Tibial nerve (tissue), 4 donors: Measurements from ENCODE around the gene HIP1R. TPM values are rescaled to one million over a fixed set of nuclear protein-coding genes. Genes with fewer than 3 reads are reported as not detected.
"Not testable (repeated sequence)": the region's sequence is repeated elsewhere in the genome, so short reads cannot be mapped to it uniquely, and the experiment has no call there.

ENCODE experiments used
- DNase-seq, 2 donors: peaks; one replicate each; pipeline ENCODE4 v3.0.0-alpha.2; 2019; ENCODE audit warnings: low spot score in 2 of 2
- H3K27ac ChIP-seq, 4 donors: fragments of 200-600 bp; sonication (generic) in 3 of 4; one replicate each; pipeline ENCODE4 v1.5.1; 2017 to 2019; ENCODE audit warnings: mild to moderate bottlenecking in 1 of 4
- H3K27me3 ChIP-seq, 2 donors: fragments of 200-600 bp; sonication (generic) in 1 of 2; one replicate each; pipeline versions ENCODE4 v1.5.1 to v1.6.0; 2017 to 2019
- H3K36me3 ChIP-seq, 3 donors: fragments of 200-600 bp; sonication (generic); one replicate each; pipeline ENCODE4 v1.5.1; 2018 to 2019
- H3K4me1 ChIP-seq, 4 donors: fragments of 200-600 bp; sonication (generic) in 3 of 4; one replicate each; pipeline ENCODE4 v1.5.1; 2017 to 2019
- H3K4me3 ChIP-seq, 4 donors: fragments of 200-600 bp; sonication (generic) in 3 of 4; one replicate each; pipeline ENCODE4 v1.5.1; 2017 to 2019; ENCODE audit warnings: mild to moderate bottlenecking in 1 of 4, moderate library complexity in 1 of 4
- H3K9me3 ChIP-seq, 4 donors: fragments of 200-600 bp; sonication (generic) in 3 of 4; one replicate each; pipeline ENCODE4 v1.5.1; 2017 to 2019
- CTCF ChIP-seq, 5 experiments: fragments of 200-600 bp in 3 of 5; fragments of 450-650 bp in 2 of 5; sonication (generic) in 3 of 5; IDR thresholded peaks; one replicate each; pipeline ENCODE4 v1.5.1; 2016 to 2019; ENCODE audit warnings: antibody characterized with exemption in 5 of 5, mild to moderate bottlenecking in 3 of 5, moderate library complexity in 2 of 5
- EP300 ChIP-seq, 2 donors: sonication (generic); formaldehyde crosslinking; IDR thresholded peaks; one replicate each; pipeline ENCODE4 v1.6.1; 2017; ENCODE audit warnings: antibody characterized with exemption in 2 of 2, mild to moderate bottlenecking in 1 of 2
- POLR2A ChIP-seq, 2 donors: fragments of 450-650 bp; IDR thresholded peaks; one replicate each; pipeline ENCODE4 v1.6.1; 2017; ENCODE audit warnings: antibody characterized with exemption in 2 of 2, mild to moderate bottlenecking in 2 of 2, moderate library complexity in 2 of 2
- WGBS, 2 donors: methylation state at CpG; one replicate each; pipeline ENCODE4 v1.1.5; 2018; 5-methylcytosine and 5-hydroxymethylcytosine counted together
- total RNA-seq, 4 donors: library from RNA; depleted of rRNA; stranded (reverse); fragments of >200 nt; gene quantifications; one replicate each; pipeline ENCODE4 v1.1.0, GENCODE V29; 2016

The HIP1R gene
- total RNA-seq, 4 donors from 2014 or later, result 10.3 to 22.5 (median 16.9) TPM

DNA sequence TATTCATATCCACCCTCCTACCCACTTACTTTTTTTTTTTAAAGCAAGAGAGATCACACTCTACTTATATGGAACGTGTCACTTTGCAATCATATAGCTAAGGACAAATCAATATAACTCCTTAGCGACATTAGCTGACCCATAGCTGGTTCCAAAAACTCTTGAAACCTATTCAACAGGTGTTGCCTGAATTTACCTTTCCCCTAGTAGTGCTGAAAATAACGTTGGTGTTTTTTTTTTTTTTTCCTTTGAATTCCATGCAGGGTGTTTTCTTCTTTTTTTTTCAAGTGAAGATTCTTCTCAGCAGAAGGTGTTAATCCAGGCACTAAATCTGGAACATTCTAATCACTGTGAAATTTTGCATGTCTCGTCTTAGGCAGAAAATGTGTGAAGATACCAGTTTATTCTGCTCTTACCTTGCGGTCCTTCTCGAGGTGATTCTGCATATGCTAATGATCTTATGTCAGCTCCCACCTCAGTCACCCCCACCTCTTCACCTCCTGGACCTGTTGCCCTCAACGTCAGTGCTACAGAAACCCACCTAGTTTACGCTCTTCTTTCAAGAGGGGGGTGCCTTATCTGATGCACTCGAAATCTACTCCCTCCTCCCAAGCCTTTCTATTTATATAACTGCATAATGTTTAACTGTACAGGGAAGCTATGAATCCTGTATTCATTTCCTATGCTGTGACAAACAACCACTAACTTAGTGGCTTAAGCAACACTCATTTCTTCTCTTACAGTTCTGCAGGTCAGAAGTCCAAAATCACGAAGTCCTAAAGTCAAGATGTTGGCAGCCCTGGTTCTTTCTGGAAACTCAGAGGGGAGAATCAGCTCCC, 67.8 kb downstream of the HIP1R start:
- Histone ChIP-seq H3K27me3 (no peaks in the 10 kb centered on the region), H3K4me3 (no peak overlapping the region), H3K27ac (no peak overlapping the region), H3K36me3 (no peaks in the 10 kb centered on the region), H3K4me1 (peaks cover 0 to 19% (median 6%) of the 10 kb centered on the region in 4 donors), H3K9me3 (no peaks in the 10 kb centered on the region)
- DNase-seq, result no peak
- WGBS, 2 donors, result 56 to 57% methylated on average over 10 of the region's 10 CpGs
- no peak for TF ChIP-seq EP300 (IDR thresholded peaks at IDR 0.05)
- no peak for TF ChIP-seq CTCF (IDR thresholded peaks at IDR 0.05)
- TF ChIP-seq POLR2A (IDR thresholded peaks at IDR 0.05), result no peak

GRCh38 chr12:122903693-122904034, 68.4 kb downstream of the HIP1R start:
- Histone ChIP-seq H3K4me1 (peaks cover 0 to 14% (median 3%) of the 10 kb centered on the region in 4 donors), H3K27ac (no peak overlapping the region), H3K9me3 (no peaks in the 10 kb centered on the region), H3K36me3 (no peaks in the 10 kb centered on the region), H3K4me3 (no peak overlapping the region), H3K27me3 (no peaks in the 10 kb centered on the region)
- WGBS, 2 donors, result 69 to 73% methylated on average over 7 of the region's 7 CpGs
- TF ChIP-seq POLR2A (IDR thresholded peaks at IDR 0.05), result no peak
- no peak for TF ChIP-seq EP300 (IDR thresholded peaks at IDR 0.05)
- no peak for TF ChIP-seq CTCF (IDR thresholded peaks at IDR 0.05)
- DNase-seq, result no peak

GRCh38 chr12:122905258-122905657, 70.0 kb downstream of the HIP1R start:
- H3K4me1 ChIP-seq, H3K9me3 ChIP-seq, DNase-seq, H3K36me3 ChIP-seq, H3K27ac ChIP-seq, H3K4me3 ChIP-seq, H3K27me3 ChIP-seq: not testable (repeated sequence)
- WGBS, 2 donors, result 94 to 96% methylated on average over 5 of the region's 5 CpGs

GRCh38 chr12:122908915-122909314, 73.7 kb downstream of the HIP1R start:
- Histone ChIP-seq H3K36me3 (no peaks in the 10 kb centered on the region), H3K27ac (no peak overlapping the region), H3K4me3 (no peak overlapping the region), H3K4me1 (no peaks in the 10 kb centered on the region), H3K9me3 (no peaks in the 10 kb centered on the region), H3K27me3 (no peaks in the 10 kb centered on the region)
- no peak for TF ChIP-seq EP300 (IDR thresholded peaks at IDR 0.05)
- no peak for TF ChIP-seq CTCF (IDR thresholded peaks at IDR 0.05)
- TF ChIP-seq POLR2A (IDR thresholded peaks at IDR 0.05), result no peak
- no peak for DNase-seq
- WGBS, 2 donors, result 90 to 94% methylated on average over 6 of the region's 6 CpGs

DNA sequence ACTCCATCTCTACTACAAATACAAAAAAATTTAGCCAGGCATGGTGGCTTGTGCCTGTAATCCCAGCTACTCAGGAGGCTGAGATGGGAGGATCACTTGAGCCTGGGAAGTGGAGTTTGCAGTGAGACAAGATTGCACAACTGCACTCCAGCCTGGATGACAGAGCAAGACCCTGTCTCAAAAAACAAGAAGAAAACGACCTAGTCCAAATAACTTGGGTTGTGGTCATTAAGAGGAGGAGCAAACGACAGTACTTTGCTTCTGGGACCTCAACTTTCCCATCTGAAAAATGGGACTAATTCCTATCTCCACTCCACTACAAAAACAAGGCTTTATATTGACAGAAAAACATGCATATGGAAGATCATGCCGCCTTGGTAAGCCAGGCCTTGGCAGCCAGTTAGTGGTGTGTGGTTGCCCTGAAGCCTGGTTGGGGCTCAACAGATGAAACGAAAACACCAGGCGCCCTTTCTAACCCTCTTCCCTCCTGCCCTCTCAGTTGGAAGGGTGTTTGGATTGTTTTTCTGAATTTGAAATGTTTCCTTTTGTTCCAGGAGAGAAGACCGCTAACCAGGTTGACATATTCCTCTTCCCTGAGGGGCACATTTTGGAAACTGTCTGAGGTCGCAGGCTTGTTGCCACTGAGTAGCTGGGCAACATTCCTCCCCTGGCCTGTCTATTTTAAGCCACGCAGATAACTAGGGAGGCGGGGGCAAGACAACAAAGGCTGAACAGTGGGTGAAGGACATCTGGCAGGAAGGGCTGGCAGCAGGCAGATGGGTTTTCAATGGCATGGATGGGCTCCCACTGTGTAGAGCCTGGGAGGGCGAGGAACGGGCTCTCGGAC, 74.4 kb downstream of the HIP1R start:
- Histone ChIP-seq H3K27me3 (no peaks in the 10 kb centered on the region), H3K4me1 (no peaks in the 10 kb centered on the region), H3K9me3 (no peaks in the 10 kb centered on the region), H3K36me3 (no peaks in the 10 kb centered on the region), H3K27ac (no peak overlapping the region), H3K4me3 (no peak overlapping the region)
- no peak for DNase-seq
- 68 to 71% methylated on average over 11 to 12 of the region's 12 CpGs for WGBS, 2 donors
- TF ChIP-seq CTCF (IDR thresholded peaks at IDR 0.05) (no peak), EP300 (IDR thresholded peaks at IDR 0.05) (no peak), POLR2A (IDR thresholded peaks at IDR 0.05) (no peak)

Other genes with a start within 250 kb of the HIP1R start
- gene HCAR2, start 132.1 kb upstream of the HIP1R start, total RNA-seq, result 1 to 10 TPM in 3 of 4 donors, not detected in 1; 2.3 to 6.3 (median 3.3) TPM
- gene HCAR3, start 118.6 kb upstream of the HIP1R start, total RNA-seq, result under 1 TPM in 1 of 4 donors, not detected in 3; 0.42 TPM
- 1 to 10 TPM in 2 of 4 donors, under 1 TPM in 2; under 0.01 to 1.8 (median 1.1) TPM for gene HCAR1, start 104.6 kb upstream of the HIP1R start, total RNA-seq
- 10 to 100 TPM; 12.6 to 25.1 (median 17.3) TPM for gene DENR, start 82.6 kb upstream of the HIP1R start, total RNA-seq
- gene CCDC62, start 60.9 kb upstream of the HIP1R start, total RNA-seq, result 1 to 10 TPM in 2 of 4 donors, under 1 TPM in 2; 0.78 to 1.5 (median 1.2) TPM
- 10 to 100 TPM; 24.5 to 28.4 (median 25.8) TPM for gene VPS37B, start 60.7 kb downstream of the HIP1R start, total RNA-seq
- gene ABCB9, start 131.0 kb downstream of the HIP1R start, total RNA-seq, result 10 to 100 TPM in 1 of 4 donors, 1 to 10 TPM in 3; 4.2 to 11.4 (median 6.0) TPM
- gene OGFOD2, start 139.8 kb downstream of the HIP1R start, total RNA-seq, result 10 to 100 TPM in 3 of 4 donors, 1 to 10 TPM in 1; 7.2 to 19.8 (median 13.4) TPM
- gene ARL6IP4, start 145.2 kb downstream of the HIP1R start, total RNA-seq, result 100 to 1,000 TPM; 197 to 338 (median 251) TPM